CD1c-positive myeloid dendritic cell (primary cell): ENCODE measurements around the gene CENPS.
"Not testable (repeated sequence)": the region's sequence is repeated elsewhere in the genome, so short reads cannot be mapped to it uniquely, and the experiment has no call there.

ENCODE experiments used
- DNase-seq: peaks from one replicate; pipeline ENCODE4 v3.0.0-alpha.2; 2016; ENCODE audit errors: extremely low spot score

The CENPS gene

GRCh38 chr1:10430216-10431069 is at the start of gene CENPS:
CENPS (plus strand) TSS chr1:10430433; CDS start chr1:10430518, 85 bp downstream.
- peak; percentile 95 for DNase-seq

GRCh38 chr1:10380594-10381275 is 49.5 kb upstream of the CENPS start:
- DNase-seq: no peak

GRCh38 chr1:10383630-10384029 is 46.6 kb upstream of the CENPS start:
- DNase-seq: no peak

- DNase-seq: no peak
Observed at GRCh38 chr1:10384219-10384618, 46.0 kb upstream of the CENPS start.

- DNase-seq: no peak
Observed at GRCh38 chr1:10386761-10387676, 43.2 kb upstream of the CENPS start.

- DNase-seq: peak; percentile 87
Observed at GRCh38 chr1:10387677-10388386, 42.4 kb upstream of the CENPS start.

- DNase-seq: no peak
Observed at GRCh38 chr1:10388387-10388715, 41.9 kb upstream of the CENPS start.

GRCh38 chr1:10389271-10389973 is 40.8 kb upstream of the CENPS start:
- DNase-seq: no peak

GRCh38 chr1:10396870-10397269 is 33.4 kb upstream of the CENPS start:
- DNase-seq: no peak

GRCh38 chr1:10398278-10398733 is 31.9 kb upstream of the CENPS start:
- no peak for DNase-seq

GRCh38 chr1:10398734-10399443 is 31.3 kb upstream of the CENPS start, which contains the start of gene PGD:
PGD (plus strand) TSS chr1:10399064; CDS start chr1:10399118, 54 bp downstream.
- peak; percentile 99 for DNase-seq

- DNase-seq: peak; percentile 89
Observed at GRCh38 chr1:10399444-10399941, 30.7 kb upstream of the CENPS start.

- peak; percentile 13 for DNase-seq
Observed at GRCh38 chr1:10400013-10400412, 30.2 kb upstream of the CENPS start.

- no peak for DNase-seq
Observed at GRCh38 chr1:10401281-10401680, 29.0 kb upstream of the CENPS start.

- DNase-seq: peak; percentile 23
Observed at GRCh38 chr1:10402729-10403274, 27.4 kb upstream of the CENPS start.

GRCh38 chr1:10407201-10407600 is 23.0 kb upstream of the CENPS start:
- DNase-seq: no peak

GRCh38 chr1:10415211-10415930 is 14.9 kb upstream of the CENPS start:
- peak; percentile 87 for DNase-seq

GRCh38 chr1:10415967-10416366 is 14.3 kb upstream of the CENPS start:
- DNase-seq: not testable (repeated sequence)

- DNase-seq: not testable (repeated sequence)
Observed at GRCh38 chr1:10418741-10419140, 11.5 kb upstream of the CENPS start.
